GM12873 (cell line): ENCODE data around the gene ZNF275.

Experiments used
- TF ChIP-seq, protein P1 (sequence below): IDR thresholded peaks from 2 replicates; pipeline ENCODE4 v1.5.1; 2012; ENCODE audit warnings: low read depth, mild to moderate bottlenecking, moderate library complexity, low read length, control low read depth; ENCODE audit not compliant: insufficient read depth; ENCODE audit errors: missing control alignments

Gene ZNF275

DNA sequence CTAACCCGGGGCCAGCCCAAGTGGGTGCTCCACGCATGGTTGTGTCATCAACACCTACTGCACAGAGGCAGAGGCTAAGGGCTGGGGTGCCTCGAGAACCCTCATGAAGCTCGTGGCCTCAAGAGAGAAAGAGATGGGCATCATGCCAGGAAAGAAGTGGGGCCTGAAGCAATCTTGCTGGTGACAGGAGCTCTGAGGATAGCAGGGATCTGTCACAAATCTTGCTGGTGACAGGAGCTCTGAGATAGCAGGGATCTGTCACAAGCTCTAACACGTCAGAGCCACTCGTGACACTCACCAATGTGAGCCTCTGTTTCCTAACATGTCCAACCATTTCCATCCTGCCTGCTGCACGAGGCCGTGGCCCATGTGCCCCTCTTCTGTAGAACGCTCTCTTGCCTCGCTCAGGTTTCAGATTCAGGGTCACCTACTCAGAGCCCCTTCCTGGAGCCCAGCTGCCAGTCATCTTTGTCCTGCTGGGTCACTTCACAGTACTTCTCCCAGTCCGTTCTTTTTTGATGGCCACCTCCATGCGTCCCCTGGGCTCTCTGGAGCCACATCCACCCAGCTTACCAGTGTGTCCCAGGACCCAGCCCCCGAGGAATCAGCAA lies 46.1 kb downstream of the ZNF275 start:
- TF ChIP-seq, protein P1, sequence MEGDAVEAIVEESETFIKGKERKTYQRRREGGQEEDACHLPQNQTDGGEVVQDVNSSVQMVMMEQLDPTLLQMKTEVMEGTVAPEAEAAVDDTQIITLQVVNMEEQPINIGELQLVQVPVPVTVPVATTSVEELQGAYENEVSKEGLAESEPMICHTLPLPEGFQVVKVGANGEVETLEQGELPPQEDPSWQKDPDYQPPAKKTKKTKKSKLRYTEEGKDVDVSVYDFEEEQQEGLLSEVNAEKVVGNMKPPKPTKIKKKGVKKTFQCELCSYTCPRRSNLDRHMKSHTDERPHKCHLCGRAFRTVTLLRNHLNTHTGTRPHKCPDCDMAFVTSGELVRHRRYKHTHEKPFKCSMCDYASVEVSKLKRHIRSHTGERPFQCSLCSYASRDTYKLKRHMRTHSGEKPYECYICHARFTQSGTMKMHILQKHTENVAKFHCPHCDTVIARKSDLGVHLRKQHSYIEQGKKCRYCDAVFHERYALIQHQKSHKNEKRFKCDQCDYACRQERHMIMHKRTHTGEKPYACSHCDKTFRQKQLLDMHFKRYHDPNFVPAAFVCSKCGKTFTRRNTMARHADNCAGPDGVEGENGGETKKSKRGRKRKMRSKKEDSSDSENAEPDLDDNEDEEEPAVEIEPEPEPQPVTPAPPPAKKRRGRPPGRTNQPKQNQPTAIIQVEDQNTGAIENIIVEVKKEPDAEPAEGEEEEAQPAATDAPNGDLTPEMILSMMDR, result no peak

DNA sequence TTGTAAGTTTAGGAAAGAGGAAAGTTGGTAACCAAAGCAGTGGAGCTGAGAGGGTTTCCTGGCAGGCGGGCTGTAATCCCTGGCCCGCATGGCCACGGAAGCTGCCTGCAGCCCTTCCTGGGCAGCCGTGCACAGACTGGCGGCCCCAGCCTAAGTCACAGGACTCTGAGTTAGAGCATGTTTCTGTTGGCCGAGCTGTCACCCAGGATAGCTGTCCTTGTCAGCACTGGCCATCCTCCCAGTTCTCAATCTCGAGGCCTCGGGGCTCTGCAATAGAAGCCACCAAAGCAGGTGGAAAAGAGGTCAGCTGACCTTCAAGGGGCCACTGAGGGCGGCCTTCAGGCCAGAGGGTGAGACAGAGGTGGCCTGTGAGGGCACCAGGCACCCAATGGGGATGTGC lies 46.7 kb downstream of the ZNF275 start:
- TF ChIP-seq, protein P1, result no peak

DNA sequence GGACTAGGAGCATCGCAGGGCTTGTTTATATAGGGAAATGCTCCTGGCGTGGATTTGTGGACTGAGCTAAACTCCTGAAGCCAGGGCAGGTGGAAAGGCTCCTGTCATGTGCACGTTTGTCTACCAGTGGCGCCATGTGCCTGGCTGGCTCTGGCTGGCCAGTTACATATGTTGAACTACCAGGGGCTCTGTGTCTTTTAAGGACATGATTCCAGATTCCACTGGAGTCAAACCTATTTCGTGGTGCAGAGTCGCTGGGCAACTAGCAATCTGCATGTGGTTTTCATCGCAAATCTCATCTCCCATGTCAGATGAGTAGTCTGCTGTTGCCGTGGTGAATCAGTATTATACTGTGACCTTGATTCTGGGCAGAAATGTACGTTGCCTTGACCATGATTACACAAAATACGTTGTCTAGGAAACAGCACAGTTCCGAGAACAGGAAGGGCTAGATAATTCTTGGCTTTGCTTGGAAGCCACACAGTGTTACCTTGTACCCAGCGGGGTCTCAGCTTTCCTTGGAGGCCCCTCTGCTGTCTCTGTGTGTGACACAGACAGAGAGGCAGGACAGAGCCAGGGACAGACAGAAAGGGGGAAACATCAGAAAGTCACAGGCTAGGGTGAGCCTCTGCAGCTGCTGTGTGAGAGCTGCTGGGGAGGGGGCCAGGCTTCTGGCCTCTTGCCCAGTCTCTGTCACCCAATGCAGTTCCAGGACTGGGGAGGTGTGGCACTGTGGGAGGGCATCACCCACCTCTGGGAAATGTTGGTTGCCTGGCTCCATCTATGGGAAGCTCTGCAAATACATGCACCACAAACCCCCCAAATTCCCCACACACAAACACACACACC lies 48.0 kb downstream of the ZNF275 start:
- TF ChIP-seq, protein P1, result no peak

DNA sequence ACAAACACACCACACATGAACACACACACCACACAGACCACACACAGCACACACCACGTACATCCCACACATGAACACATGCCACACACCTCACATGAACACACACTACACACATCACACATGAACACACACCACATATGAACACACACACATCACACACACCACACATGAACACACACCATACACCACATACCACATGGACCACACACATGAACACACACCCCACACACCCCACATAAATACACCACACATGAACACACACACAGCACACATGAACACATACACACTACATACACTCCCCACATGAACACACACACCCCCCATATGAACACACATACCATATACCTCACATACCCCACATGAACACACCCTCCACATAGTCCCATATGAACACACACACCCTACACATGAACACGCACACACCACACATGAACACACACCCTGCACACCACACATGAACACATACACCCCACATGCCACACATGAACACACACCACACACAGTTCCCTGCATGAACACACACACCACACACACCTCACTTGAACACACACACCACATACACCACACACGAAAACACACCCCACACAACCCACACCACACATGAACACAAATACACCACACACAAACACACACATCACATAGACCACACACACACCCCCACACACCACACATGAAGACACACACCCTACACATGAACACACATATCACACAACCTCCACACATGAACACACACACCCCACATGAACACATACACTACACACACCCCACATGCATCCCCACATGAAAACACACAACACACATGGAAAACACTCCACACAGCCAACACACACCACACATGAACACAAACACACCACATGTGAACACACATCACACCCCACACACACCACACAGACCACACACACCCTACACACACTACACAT lies 48.9 kb downstream of the ZNF275 start:
- TF ChIP-seq, protein P1, result no peak

DNA sequence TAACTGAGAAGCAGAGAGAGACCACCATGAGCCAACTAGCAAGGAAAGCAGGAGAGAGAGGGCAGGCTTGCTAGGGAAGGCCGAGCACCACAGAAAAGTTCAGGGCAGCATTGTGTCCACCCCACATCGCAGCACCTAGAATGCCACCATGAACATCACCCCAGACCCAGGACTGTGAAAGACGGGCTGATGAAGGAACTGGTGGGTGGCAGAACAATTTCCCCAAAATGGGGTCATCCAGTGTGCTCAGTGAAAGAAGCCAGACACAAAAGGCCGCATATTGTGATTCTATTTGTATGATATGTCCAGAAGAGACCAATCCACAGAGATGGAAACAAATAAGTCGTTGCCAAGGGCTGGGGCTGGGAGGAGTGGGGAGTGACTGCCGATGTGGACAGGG lies 50.4 kb downstream of the ZNF275 start:
- TF ChIP-seq, protein P1, result no peak

DNA sequence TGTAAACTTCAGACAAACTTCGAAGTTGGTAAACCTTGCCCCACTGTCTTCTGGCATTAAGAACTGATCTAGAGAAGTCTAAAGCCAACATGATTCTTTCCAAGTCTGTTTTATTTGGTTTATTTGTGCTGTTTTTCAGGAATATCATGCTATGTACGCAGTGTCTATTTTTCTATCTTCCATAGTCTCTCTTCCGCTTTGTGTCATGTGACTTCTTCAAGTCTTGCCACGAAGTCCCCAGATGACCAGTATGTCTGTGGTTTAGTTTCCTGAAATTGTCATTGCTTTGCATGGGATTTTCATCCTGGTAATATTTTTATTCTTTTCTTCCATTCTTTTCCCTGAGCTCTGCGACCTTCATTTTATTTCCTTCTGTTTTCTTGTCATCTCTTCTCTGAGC lies 52.1 kb downstream of the ZNF275 start:
- TF ChIP-seq, protein P1, result no peak

DNA sequence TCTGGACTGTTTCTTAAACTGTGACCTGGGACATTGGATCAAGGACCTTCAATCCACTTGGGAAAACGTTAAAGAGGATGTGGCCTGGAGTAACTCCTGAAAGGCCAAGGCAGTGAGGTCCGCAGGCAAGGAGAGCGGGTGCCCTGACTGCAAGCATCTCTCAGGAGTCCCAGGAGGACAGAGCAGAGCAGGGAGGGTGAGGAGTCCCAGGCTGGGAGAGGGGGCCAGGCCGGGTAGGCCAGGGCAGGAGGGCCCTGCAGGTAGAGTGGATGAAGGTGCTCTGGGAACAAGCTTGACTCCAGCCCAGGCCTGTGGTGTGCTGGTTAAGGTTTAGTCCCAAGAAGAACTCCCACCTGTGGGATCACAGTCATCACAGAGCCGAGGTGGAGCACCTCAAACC lies 53.4 kb downstream of the ZNF275 start:
- TF ChIP-seq, protein P1, result no peak
